NCI-H748 (cell line): Measurements from ENCODE around the gene POU3F3.
A peak's percentile ranks its signal among the peaks of the same experiment; 100 is the strongest.

Source experiments
- DNase-seq: peaks from one replicate; lab custom pipeline; 2025; ENCODE audit not compliant: unreplicated experiment; lab: John Stamatoyannopoulos, UW

POU3F3 gene

DNA sequence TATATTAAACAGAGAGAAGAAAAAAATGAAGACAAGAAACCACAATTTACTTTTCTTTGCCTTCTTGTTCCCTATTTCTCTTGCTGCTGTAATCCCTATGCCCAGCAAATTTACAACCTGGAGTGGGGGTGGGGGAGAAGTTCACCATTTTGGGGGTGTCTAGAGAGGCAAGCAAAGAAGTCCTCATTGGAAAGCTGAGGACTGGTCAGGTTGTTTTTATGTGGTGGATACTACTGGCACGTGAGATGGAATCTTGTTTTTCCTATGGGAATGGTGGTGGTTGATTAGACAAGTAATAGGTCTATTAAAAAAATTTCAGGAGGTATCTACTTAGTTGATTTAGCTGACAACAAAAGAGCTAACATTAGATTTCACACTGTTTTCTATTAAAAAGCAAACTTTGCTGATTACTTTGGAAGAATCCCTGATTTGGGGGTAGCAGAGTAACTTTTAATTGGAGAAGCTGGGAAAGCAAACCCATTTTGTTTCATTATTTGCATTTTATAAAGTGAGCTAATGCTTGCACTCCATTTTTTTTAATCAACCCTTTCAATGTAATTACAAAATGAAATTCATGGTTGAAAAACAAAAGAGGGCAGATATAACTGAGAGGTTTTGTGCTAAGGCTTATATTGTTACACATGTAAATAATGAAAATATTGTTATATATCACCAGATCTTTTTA is 6.0 kb downstream of the POU3F3 start:
- DNase-seq: no peak

- no peak for DNase-seq
Observed at GRCh38 chr2:104860451-104860790, 6.5 kb downstream of the POU3F3 start.

DNA sequence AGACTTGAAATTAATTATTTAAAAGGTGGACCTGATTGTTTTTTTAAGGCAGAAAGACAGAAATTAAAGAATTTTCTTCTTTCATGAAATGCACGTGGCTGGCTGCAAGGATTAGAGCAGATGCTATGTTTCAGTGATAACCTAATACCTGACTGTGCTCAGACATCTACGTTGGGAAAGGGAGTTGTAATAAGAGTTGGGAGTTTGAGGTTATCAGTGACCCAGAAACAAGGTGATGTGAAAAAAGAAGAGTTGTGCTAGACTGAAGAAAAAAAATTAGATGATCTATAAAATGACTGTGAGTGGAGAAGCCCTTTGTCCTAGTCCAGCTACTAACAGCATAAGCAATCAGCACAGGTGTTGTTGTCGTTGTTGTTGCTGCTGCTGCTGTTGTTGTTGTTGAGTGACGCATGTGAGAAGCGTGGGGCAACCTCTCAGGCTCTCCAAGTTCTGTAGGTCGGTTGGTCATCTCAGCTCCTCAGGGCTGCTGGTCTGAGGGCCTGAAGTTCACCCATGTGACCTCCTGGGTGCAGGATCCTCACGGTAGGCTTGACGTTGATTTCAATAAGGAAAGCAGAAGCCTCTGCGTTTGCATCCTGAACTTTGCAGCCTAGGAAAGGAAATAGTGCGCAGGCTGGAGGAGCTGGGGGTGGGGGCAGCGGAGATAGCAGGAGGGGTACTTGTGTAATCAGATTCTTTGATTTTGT is 7.6 kb downstream of the POU3F3 start:
- peak; percentile 68 for DNase-seq

GRCh38 chr2:104862058-104862941 is 8.4 kb downstream of the POU3F3 start:
- DNase-seq: peak; percentile 74

DNA sequence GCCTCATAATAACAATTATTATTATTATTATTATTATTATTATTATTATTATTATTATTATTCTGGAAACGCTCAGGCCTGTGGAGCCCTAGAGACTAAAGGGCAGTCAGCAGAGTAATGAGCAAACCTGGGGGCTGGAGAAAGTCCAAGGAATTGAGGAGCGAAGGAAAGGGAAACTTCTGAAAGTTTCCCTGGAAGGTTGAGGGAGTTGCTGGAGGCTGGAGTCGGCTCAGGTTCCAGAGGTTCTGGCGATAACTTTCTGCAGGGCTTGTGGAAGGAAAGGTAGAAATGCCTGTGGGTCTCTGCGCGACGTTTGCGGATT is 9.2 kb downstream of the POU3F3 start:
- no peak for DNase-seq

DNA sequence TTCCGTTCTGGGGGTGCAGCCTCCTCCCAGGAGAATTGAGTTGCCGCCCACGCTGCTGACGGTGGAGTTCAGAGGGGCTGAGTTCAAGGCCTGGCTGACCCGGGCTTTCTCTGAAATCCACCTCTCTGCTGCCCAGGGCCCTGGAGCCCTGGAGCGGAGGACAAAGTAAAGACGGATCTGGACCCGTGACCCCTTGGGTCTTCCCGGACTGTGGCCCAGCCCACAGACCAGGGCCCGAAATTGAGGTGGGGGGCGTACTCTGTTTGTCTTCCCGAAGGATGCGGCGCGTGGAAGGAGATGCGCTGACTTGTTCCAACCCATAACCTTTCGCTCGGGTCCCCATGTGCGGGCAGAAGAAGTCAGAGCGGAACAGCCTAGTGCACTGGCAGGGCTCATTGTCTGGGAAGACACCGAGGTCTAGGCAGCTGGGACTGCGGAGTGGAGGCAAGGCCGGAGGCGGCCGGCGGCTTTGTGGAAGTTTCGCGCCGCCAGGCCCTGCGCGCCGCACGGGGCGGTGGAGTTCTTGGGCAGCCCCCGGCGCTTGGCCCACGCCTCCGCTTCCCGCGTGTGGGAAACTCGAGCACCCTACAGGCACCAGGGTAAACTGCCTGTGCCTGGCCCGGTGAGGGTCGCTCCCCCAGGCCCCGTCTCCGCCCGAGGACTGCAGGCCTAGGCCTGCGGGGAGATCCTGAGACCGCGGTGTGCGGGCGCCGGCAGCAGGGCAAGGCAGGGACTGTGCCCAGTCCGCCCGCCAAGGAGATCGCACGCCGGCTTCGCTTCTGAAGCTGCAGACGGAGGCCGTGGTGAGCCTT is 9.8 kb downstream of the POU3F3 start:
- no peak for DNase-seq

DNA sequence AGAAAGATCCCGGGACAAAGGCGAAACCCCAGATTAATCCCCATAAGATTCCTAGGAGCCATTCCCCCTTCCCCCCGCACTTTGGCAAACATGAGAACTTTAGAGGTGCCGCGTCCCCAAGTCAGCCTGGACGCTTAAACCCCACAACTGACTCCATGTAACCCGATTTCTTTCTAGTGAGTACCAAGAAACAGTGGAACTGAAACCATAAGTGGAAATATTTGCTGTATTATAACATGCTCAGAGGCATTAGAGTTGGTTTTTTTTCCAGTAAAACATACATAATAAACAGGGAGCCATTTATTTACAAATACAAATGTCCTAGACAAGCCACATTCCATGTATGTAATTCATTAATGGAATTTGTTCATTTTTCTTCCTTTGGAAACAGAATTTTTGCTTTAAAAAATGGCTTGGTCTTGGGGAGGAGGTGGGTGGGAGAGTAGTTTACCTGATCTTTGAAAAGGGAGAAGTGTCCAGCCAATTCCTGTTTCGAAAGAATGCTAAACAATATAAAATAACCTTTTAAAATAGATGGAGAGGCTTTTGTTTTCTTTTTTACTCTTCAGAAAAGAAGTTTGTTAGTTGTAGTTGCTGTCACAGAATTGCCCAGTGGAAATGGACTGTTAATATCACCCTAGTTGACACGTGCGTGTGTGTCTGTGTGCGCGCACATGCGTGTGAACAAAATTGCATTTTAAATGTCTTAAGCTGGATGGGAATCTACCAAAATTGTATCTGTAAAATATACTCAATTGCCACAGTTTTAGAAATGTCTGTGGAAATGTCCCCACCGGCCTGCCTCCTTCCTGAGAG is 10.6 kb downstream of the POU3F3 start:
- DNase-seq: no peak

DNA sequence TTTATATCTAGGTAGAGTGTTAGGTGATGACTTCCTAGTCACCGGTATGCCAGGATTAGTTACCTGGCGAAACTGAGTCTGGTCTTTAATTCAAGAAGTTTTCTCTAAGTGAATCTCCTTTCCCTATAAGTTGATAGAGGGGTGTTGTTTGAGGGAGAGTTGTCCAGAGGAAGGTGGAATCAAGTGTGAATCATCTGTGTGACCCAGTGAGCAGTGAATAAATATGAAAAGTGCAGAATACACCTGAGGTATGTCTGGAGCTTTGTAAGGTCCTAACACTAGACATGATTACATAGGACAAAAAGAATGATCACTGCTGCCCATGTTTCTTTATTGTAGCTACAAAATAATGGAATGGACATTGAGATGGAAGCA is 11.2 kb downstream of the POU3F3 start:
- DNase-seq: no peak

GRCh38 chr2:104866122-104866864 is 12.4 kb downstream of the POU3F3 start:
- DNase-seq: no peak

DNA sequence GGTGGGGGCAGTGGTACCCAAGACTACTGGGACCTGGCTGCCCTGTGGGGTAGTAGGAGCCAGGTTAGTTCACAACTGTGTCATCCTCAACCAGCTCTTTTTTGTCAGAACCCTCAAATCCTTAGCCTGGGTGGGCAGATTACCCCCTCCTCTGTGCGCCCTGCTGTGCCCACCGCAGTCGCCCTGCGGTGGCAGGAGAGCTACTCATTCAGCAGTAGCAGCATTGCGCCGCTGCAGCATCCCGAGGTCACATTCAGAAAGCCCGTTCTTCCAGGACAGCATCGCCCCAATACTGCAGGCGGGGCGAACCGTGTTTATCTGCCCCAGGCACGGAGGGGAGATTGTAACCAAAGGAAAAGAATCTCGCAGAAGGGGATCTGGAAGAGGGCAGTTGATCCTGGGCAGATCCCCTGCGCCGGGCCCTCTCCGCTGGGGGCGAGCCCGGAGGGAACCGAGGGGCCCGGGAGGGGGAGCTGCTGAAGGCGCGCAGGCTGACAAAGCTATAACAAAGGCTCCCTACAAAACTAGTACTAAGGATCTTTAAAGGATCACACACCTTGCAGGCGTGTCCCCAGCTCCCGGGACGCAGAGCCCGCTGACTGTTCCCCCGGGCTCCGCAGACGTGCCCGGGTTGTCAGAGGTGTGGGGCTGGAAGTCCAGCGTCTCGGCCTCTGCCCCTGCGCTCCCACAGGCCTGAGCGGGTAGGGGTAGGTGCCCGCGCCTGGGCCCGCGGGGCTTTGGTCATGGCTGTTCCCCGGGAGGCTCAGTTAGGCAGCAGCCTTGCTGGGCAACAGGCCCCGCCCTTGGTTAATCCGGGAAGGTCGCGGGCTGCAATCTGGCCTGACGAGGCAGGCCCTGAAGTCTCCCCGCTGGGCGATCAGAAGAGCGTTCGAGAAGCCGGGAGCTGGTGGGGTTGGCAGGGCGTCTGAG is 13.2 kb downstream of the POU3F3 start:
- no peak for DNase-seq

GRCh38 chr2:104867813-104868504 is 14.0 kb downstream of the POU3F3 start:
- DNase-seq: no peak

- DNase-seq: no peak
Observed at GRCh38 chr2:104868505-104868866, 14.6 kb downstream of the POU3F3 start.

DNA sequence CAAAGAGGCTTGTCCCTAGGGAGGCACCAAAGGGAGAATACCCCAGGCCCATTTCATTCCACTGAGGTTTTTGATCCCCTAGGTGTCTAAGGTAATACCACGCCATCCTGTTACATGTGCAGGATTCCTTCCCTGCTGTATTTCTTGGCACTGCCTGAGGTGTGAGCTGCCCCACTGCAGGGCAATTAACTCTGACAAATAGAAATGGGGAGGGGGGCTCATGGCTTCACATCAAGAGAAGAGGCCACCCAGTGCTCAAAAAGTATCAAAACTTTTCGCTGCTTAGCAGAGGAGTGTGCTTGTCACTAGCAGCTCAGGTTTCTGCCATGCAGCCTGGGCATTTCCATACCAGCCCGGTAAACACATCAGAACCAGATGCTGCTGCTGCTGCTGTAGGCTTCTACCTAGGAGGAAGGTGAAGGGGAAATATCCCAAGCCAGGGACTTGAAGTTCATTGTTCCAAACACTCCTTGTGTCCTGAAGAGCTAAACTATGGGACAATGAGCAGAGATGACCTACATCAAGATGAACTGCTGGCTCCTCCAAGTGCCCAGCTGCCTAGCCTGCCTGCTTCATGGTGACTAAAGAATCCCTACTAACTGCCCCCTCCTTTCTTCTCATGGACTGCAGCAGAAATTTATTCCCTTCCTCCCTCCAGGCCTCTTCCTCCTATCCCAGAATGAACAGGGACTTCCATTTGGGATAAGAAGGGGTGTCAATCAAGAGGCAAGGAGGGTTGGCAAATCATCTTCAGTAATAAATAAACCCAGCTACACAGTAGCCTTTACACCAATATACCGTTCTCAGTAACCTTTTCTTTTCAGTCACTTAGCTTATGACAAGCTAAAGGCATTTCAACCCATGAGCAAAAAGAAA is 16.4 kb downstream of the POU3F3 start:
- DNase-seq: no peak

DNA sequence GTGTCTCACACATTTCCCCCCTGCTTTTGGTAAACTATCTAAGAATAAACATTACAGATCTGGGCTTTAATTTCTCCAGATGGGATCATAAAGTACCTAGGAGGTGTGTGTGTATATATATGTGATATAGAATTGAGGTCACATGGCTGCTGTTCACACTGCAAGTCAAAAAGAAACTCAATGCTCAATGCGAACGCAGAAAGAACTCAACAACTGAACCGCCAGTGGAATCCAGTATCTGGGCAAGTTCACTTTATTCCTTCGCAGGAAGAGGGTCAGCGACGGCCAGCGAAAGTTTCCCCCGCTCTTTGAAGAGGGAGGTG is 17.7 kb downstream of the POU3F3 start:
- DNase-seq: peak; percentile 42

- DNase-seq: peak; percentile 61
Observed at GRCh38 chr2:104871972-104872865, 18.3 kb downstream of the POU3F3 start.
